Renal cortex interstitium (tissue), 15 donors: Measurements from ENCODE around the gene PUS1. TPM values are rescaled to one million over a fixed set of nuclear protein-coding genes. Genes with fewer than 3 reads are reported as not detected.
"Not testable (repeated sequence)": the region's sequence is repeated elsewhere in the genome, so short reads cannot be mapped to it uniquely, and the experiment has no call there.

ENCODE experiments used
- DNase-seq, 11 donors: peaks; one replicate each; pipeline ENCODE4 v3.0.0-alpha.2; 2013; ENCODE audit warnings: low read depth in 9 of 11, low spot score in 4 of 11; ENCODE audit errors: extremely low read depth in 1 of 11
- long read RNA-seq, 16 experiments: transcript quantifications; one replicate each; lab custom pipeline, GENCODE V29; 2026
- polyA plus RNA-seq, 3 donors: library from polyadenylated mRNA; unstranded; fragments of 120-200 nt; gene quantifications; one replicate each; pipeline ENCODE4 v1.2.1, GENCODE V29; 2013; ENCODE audit not compliant: insufficient read length in 3 of 3

The PUS1 gene
- 10 to 100 TPM; 13.9 to 22.7 (median 18.0) TPM for polyA plus RNA-seq
- long read RNA-seq, donor 1, full-length matches to known transcripts, result 1 of 1 reads
- long read RNA-seq, donor 1, partial matches to known transcripts, result 0 of 1 reads
- long read RNA-seq, donor 1, other reads (novel, unspliced or antisense), result 0 of 1 reads
- long read RNA-seq, donor 2, partial matches to known transcripts, result 0 of 3 reads
- long read RNA-seq, donor 2, other reads (novel, unspliced or antisense), result 0 of 3 reads
- long read RNA-seq, donor 3, result 0 reads
- long read RNA-seq, donor 4, full-length matches to known transcripts, result 7 of 7 reads
- long read RNA-seq, donor 4, partial matches to known transcripts, result 0 of 7 reads
- long read RNA-seq, donor 4, other reads (novel, unspliced or antisense), result 0 of 7 reads
- long read RNA-seq, donor 5, result 0 reads
- long read RNA-seq, donor 6, full-length matches to known transcripts, result 2 of 2 reads
- long read RNA-seq, donor 6, partial matches to known transcripts, result 0 of 2 reads
- long read RNA-seq, donor 6, other reads (novel, unspliced or antisense), result 0 of 2 reads
- long read RNA-seq, donor 7, full-length matches to known transcripts, result 6 of 6 reads
- long read RNA-seq, donor 7, partial matches to known transcripts, result 0 of 6 reads
- long read RNA-seq, donor 7, other reads (novel, unspliced or antisense), result 0 of 6 reads
- long read RNA-seq, donor 8, full-length matches to known transcripts, result 11 of 11 reads
- long read RNA-seq, donor 8, partial matches to known transcripts, result 0 of 11 reads
- long read RNA-seq, donor 8, other reads (novel, unspliced or antisense), result 0 of 11 reads
- long read RNA-seq, donor 9, full-length matches to known transcripts, result 1 of 1 reads
- long read RNA-seq, donor 9, partial matches to known transcripts, result 0 of 1 reads
- long read RNA-seq, donor 9, other reads (novel, unspliced or antisense), result 0 of 1 reads
- long read RNA-seq, donor 10, full-length matches to known transcripts, result 5 of 5 reads
- long read RNA-seq, donor 10, partial matches to known transcripts, result 0 of 5 reads
- long read RNA-seq, donor 10, other reads (novel, unspliced or antisense), result 0 of 5 reads
- long read RNA-seq, donor 11, full-length matches to known transcripts, result 4 of 4 reads
- long read RNA-seq, donor 11, partial matches to known transcripts, result 0 of 4 reads
- long read RNA-seq, donor 11, other reads (novel, unspliced or antisense), result 0 of 4 reads
- long read RNA-seq, donor 12, partial matches to known transcripts, result 0 of 1 reads
- long read RNA-seq, donor 12, other reads (novel, unspliced or antisense), result 0 of 1 reads
- long read RNA-seq, donor 13, result 0 reads
- long read RNA-seq, donor 14, full-length matches to known transcripts, result 6 of 6 reads
- long read RNA-seq, donor 14, partial matches to known transcripts, result 0 of 6 reads
- long read RNA-seq, donor 14, other reads (novel, unspliced or antisense), result 0 of 6 reads
- long read RNA-seq, donor 15, result 0 reads
- long read RNA-seq, donor 16, full-length matches to known transcripts, result 13 of 13 reads
- long read RNA-seq, donor 16, partial matches to known transcripts, result 0 of 13 reads
- long read RNA-seq, donor 16, other reads (novel, unspliced or antisense), result 0 of 13 reads

DNA sequence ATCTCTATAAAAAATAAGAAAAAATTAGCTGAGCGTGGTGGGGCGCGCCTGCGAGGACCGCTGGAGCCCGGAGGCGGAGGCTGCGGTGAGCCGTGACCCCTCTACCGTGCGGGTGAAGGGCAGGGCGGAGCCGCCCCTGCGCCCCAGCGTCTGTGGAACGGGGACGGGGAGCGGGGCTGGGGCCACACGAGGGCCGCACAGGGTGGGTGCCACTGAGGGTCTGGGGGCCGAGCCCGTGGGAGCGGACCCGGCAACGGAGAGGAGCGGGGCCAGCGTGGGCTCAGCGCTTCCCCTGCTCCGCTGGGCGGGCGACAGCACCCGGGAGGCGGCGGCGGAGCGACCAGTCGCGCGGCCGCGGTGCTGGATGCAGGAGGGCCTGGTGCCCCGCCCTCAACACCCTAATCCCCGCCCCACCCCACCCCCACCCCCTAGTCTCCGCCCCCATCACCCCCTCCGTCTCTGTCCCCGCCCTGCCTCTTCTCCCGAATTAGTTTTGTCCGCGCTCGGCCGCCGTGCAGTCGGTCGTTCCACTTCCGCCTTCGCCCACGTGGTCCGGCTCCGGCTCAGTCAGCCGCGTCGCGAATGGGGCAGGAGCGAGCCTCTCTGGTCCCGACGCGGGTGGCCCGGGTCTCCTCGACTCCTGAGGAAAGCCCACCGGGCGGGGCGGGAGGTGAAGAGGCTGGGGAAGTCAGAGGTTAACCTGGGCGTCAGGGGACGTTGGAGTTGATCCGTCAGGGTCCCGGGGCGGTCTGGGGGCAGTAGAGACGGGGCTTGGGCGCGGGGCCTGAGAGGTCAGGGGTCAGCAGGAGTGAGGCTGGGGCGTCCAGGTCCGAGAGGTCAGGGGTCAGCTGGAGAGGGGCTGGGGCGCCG is at the start of gene PUS1:
Gene PUS1 (plus strand): TSS at position 566 of the 870 bp plus-strand sequence. CDS start 447 bp downstream, outside the sequence.
- peak; percentile 77 to 94 (median 89) for DNase-seq

DNA sequence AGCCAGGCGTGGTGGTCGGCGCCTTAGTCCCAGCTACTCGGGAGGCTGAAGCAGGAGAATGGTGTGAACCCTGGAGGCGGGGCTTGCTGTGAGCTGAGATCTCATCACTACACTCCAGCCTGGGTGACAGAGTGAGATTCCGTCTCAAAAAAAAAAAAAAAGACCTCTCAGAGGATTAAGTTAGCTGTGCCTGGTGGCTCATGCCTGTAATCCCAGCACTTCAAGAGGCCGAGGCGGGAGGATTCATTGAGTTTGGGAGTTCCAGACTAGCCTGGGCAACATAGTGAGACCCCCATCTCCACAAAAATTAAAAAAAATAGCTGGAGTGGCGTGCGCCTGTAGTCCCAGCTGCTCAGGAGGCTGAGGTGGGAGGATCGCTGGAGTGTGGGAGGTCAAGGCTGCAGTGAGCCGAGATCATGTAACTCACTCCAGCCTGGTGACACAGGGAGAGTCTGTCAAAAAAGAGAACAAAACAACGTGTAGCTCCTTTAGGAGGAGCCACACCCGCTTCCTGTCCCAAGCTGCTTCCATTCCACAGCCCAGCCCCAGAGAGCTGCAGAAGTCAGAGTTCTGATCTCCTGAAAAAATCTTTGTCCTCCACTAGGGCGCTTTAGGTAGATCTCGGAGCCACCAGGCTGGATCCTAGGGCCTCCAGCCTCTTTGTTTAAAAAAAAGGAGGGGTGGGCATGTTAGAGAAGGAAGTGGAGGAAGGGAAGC is 46.1 kb upstream of the PUS1 start:
- no peak for DNase-seq

DNA sequence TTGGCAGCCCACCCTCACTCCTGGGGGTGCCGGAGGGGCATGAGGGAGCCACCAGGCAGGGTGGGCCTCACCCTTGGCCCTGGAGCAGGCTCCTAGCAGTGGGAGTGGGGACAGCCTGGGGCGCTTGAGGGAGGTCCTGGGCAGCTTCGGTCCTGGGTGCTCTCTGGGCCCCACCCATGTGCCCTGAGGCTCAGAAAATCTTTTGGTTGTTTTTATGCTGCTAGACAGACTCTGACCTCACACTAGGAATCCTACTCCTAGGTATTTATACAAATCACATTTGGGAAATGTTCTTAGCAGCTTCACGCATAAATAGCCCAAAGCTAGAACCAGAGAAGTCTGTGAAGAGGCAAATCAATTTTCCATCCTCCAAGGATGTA is 45.6 kb upstream of the PUS1 start:
- DNase-seq, result no peak

DNA sequence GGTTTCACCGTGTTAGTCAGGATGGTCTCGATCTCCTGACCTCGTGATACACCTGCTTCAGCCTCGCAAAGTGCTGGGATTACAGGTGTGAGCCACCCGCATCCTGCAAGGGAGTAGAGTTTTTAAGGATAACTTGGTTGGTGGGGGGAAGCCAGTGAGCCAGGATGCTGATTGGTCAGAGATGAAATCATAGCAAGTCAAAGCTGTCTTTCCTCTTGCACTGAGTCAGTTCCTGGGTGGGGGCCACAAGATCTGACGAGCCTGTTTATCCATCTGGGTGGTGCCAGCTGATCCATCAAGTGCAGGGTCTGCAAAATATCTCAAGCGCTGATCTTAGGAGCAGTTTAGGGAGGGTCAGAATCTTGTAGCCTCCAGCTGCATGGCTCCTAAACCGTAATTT is 44.0 kb upstream of the PUS1 start:
- not testable (repeated sequence) for DNase-seq

DNA sequence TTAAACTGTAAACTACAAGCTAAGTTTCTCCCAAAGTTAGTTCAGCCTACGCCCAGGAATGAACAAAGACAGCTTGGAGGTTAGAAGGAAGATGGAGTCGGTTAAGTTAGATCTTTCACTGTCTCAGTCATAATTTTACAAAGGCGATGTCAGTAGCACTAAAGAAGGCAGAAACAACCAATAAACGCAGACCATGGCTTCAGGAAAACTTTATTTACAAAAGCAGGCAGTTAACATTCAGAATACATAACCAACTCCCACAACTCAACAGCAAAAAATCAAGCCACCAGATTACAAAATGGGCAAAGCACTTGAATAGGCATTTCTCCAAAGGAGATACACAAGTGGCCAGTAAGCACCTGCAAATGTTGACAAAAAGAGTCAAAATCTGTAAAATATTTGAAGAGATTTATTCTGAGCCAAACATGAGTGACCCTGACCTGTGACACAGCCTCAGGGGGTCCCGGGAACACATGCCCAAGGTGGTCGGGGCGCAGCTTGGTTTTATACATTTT is 43.5 kb upstream of the PUS1 start:
- DNase-seq, result no peak

DNA sequence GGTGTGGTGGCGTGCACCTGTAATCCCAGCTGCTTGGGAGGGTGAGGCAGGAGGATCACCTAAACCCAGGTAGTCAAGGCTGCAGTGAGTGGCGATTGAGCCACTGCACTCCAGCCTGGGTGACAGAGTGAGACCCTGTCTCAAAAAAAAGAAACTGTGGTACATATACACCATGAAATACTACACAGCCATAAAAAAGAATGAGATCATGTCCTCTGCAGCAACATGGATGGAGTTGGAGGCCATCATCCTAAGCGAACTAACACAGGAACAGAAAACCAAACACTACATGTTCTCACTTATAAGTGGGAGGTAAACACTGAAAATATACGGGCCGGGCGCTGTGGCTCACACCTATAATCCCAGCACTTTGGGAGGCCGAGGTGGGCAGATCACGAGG is 37.4 kb upstream of the PUS1 start:
- not testable (repeated sequence) for DNase-seq

DNA sequence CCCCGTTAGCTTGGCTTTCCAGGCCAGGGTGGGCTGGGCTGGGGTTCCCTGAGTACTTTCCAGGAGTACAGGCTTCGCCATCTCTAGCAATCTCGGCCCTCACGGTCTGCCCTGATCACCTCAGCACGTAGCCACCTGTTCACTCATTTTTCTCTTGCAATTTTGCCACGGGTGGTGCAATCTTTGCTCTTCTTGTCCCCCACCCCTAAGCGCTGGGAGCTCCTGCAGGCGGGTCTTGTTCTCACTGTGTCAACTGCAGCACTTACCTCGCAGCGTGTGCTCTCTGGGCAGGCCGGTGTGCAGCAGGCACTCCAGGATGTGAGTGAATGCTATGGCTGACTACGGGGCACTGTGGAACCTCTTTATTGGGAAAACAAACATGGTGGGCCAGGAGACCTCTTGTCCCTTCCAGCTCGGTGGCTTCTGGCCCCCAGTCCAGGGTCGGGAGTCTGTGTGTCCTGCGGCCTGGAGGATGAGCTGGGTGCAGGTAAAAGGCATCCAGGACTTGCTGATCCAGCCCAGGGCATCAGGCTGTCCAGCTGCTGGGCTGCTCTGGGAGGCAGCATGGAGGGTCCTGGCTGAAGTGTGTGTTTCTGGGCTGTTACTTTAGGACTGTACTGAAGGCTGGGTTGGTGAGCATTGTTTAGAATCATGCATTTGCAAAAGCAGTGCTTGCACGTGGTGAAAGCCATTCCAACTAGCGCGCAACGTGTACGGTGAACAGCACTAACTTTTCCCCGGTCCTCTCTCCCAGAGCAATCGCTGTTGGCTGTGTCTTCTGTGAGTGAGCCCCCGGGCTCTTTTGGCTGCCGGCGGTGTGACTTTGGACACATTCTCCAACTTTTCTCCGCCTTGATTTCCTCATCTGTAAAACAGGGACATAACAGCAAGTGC is 36.1 kb upstream of the PUS1 start:
- DNase-seq, result no peak

DNA sequence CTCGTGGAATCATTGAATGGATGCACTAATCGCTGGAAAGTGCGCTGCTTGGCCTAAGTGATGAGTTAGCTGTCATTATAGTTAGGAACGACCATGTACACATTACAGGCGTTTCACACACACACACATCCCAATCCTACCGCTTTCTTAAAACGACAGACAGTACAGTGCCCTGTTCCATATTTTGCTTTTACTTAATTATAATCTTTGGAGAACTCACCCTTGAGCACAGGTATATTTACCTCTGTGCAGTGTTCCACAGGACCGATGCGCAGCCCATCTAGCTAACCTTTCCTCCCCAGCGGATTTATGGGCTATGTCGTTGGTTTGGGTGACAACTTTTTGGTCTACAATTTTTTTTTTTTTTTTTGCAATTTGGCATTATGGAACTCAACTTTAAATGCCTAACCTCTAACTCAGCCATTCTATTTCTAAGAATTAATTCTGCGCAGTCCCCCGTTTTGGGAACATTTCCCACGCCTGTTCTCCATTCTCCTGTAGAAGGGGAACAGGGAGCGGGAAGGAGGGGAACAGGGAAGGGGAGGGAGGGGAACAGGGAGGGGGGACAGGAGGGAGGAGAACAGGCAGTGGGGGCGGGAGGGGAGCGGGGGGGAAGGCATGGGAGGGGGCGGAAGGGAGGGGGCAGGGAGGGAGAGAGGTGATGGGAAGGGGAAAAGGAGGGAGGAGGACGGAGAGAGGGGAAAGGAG is 35.3 kb upstream of the PUS1 start:
- peak in 2 of 11 donors; percentile 4 to 24 for DNase-seq

DNA sequence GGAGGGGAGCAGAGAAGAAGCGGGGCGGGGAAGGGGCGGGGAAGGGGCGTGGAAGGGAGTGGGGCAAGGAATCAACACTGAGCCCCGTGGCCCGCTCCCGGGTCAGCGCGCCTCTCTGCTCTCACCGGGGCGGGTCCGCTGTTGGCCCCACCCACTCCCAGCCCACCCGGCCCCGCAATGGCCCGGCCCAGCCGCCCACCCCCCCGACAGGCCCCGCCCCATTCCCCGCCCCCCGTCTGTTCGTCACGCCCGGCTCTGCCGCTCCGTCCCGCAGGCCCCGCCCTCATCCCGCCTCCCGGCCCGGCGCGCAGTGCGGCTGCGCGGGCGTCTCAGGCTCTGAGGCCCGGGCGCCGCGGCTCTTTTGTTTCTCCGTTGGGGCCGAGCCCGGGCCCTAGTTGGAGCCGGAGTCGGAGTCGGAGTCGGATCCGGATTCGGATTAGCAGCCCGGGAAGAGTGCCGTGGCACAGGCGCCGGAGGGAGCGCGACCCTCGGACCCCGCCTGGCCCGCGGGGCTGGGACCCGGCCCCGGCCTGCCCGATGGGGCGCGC is 34.7 kb upstream of the PUS1 start, which contains the start of gene ULK1:
Gene ULK1 (plus strand): TSS at position 310 of the 548 bp plus-strand sequence. CDS start 380 bp downstream, outside the sequence.
- DNase-seq, result peak; percentile 61 to 90 (median 84)

DNA sequence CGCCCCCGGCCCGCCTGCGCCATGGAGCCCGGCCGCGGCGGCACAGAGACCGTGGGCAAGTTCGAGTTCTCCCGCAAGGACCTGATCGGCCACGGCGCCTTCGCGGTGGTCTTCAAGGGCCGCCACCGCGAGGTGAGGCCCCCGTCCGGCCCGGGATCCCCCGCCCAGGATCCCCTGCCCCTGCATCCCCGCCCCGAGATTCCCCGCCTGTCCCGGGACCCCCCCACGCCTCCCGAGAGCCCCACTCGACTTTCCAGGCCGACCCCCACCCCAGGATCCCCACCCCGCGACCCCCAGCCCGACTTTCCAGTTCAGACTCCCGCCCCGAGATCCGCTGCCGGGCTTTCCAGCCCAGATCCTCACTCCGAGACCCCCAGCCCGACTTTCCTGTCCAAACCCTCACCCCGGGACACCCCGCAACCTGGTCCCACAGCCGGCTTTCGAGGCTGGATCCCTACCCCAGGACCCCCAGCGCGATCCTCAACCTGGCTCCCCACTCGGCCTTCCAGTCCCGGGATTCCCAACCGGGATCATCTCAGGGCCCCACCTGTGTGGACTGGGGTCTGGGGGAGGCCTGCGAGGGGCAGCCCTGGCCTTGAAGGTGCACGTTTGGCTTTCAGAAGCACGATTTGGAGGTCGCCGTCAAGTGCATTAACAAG is 34.0 kb upstream of the PUS1 start:
- peak in 1 of 11 donors; percentile 3 for DNase-seq

DNA sequence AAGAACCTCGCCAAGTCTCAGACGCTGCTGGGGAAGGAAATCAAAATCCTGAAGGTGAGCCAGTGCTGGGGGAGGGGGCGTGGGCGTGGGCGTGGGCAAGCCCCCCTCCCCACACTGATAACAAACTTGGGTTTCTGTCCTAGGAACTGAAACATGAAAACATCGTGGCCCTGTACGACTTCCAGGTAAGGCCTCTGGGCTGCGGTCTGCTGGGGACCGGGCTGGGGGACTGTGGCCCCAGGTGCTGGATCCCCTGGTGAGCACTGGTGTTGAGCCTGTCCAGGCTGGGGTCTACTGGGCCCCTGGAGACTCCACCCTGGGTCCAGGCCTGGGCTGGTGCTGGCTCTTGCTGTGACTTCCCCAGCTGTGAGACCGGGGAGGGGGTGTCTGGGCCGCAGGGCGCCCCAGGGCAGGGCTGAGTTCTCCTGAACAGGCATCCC is 33.4 kb upstream of the PUS1 start:
- DNase-seq, result peak in 1 of 11 donors; percentile 7

DNA sequence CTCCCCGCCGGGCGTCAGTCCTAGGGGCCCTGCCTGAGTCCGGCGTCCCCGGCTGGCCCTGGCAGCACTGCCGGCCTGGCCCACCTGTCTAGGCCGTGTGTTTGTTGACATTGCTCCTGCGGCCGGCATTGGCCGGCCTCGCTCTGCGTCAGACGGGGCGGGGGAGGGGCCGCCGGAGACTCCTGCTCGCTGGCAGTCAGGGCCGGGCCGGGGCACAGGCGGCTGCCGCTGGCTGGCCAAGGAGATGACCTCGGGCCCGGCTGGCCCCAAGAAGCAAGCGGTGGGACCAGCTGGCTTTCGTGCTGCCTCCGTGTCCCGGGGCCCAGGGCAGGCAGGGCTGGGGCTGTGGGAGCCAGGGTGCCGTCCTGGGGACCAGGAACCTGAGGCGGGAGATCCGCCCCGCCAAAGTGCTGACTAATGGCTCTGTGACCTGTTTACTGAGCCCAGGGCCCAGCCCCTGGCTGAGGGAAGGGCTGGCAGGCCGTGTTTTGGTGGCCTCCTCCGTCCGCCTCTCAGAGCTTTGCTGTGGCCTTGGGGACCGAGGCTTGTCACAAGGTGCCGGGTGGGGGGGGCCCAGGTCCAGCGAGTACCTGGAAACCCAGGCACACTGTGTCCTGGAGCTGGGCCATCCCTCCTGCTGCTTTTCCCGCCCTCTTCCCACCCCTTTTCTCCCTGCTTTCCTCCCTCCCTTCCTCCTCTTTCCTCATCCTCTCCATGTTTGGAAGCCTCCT is 32.8 kb upstream of the PUS1 start:
- peak; percentile 51 to 80 (median 67) for DNase-seq

DNA sequence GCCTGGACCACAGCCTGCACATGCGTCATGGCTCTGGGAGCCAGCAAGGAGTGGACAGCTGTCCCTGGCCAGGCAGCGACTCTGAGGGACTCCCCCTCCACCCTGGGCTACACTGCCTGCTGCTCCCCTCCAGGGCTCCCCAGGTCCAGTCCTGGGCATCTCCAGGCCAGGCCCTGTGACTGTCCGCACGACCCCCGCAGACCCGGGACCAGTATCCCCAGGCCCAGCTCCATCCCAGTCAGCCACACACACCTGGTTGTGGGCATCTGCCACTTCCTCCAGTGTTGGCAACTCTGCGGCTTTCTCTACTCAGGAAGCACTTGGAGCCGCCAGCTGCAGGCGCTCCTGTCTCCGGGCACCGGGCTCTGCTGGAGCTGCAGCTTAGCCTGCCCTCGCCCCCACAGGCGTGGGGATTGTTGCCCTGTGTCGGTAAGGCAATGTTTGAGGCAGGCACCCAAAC is 32.2 kb upstream of the PUS1 start:
- DNase-seq, result peak in 2 of 11 donors; percentile 11 to 33
